CD8-positive, alpha-beta memory T cell (primary cell): ENCODE measurements around the gene KATNB1. TPM values are rescaled to one million over a fixed set of nuclear protein-coding genes. Genes with fewer than 3 reads are reported as not detected.

Experiments used
- CTCF ChIA-PET: fragments of 350-600 bp; sonication (Branson Sonifier 250); formaldehyde crosslinking; loops from one replicate; lab custom pipeline; 2021; ENCODE audit warnings: antibody characterized with exemption; lab: Charles Lee
- POLR2A ChIA-PET: fragments of 350-600 bp; sonication (Branson Sonifier 250); formaldehyde crosslinking; loops from one replicate; lab custom pipeline; 2021; ENCODE audit warnings: antibody characterized with exemption; lab: Charles Lee
- DNase-seq, 5 donors: peaks; one replicate each; pipeline versions ENCODE4 v3.0.0 to v3.0.0-alpha.2; 2020 to 2022; ENCODE audit warnings: mixed read lengths in 1 of 5
- H3K27ac ChIP-seq: one replicate; pipeline ENCODE4 v1.7.0; 2013; ENCODE audit warnings: low read depth, mild to moderate bottlenecking, low read length, moderate library complexity
- H3K27me3 ChIP-seq: 2 replicates; pipeline ENCODE4 v1.7.0; 2013; ENCODE audit warnings: low read length, mild to moderate bottlenecking; ENCODE audit not compliant: insufficient read depth, poor library complexity, severe bottlenecking
- H3K36me3 ChIP-seq: 2 replicates; pipeline ENCODE4 v1.7.0; 2013; ENCODE audit warnings: mild to moderate bottlenecking, low read length, moderate library complexity; ENCODE audit not compliant: insufficient read depth
- H3K4me1 ChIP-seq: 2 replicates; pipeline ENCODE4 v1.7.0; 2013; ENCODE audit warnings: mild to moderate bottlenecking, low read length, moderate library complexity; ENCODE audit not compliant: insufficient read depth
- H3K4me3 ChIP-seq: 2 replicates; pipeline ENCODE4 v1.7.0; 2013; ENCODE audit warnings: mild to moderate bottlenecking, low read length
- H3K9me3 ChIP-seq: 2 replicates; pipeline ENCODE4 v1.7.0; 2013; ENCODE audit warnings: mild to moderate bottlenecking, low read length
- H3K27ac Mint-ChIP-seq, 8 donors: one replicate each; pipeline ENCODE4 v1.8.0; 2020 to 2021; ENCODE audit warnings: mixed read lengths in 8 of 8, mild to moderate bottlenecking in 6 of 8, inconsistent platforms in 3 of 8, moderate library complexity in 3 of 8
- H3K27me3 Mint-ChIP-seq, 2 donors: one replicate each; pipeline ENCODE4 v1.8.0; 2020 to 2021; ENCODE audit warnings: mixed read lengths in 2 of 2, mild to moderate bottlenecking in 1 of 2, moderate library complexity in 1 of 2
- H3K36me3 Mint-ChIP-seq, 3 donors: one replicate each; pipeline ENCODE4 v1.8.0; 2020 to 2021; ENCODE audit warnings: mixed read lengths in 3 of 3, inconsistent platforms in 1 of 3, mild to moderate bottlenecking in 1 of 3
- H3K4me1 Mint-ChIP-seq, 3 donors: one replicate each; pipeline ENCODE4 v1.8.0; 2020 to 2021; ENCODE audit warnings: mixed read lengths in 3 of 3, inconsistent platforms in 1 of 3, mild to moderate bottlenecking in 1 of 3
- H3K4me3 Mint-ChIP-seq, 7 donors: one replicate each; pipeline ENCODE4 v1.8.0; 2020 to 2021; ENCODE audit warnings: mixed read lengths in 7 of 7, mild to moderate bottlenecking in 6 of 7, moderate library complexity in 4 of 7, inconsistent platforms in 2 of 7
- H3K9me3 Mint-ChIP-seq, 5 donors: one replicate each; pipeline ENCODE4 v1.8.0; 2020 to 2022; ENCODE audit warnings: mixed read lengths in 5 of 5, mild to moderate bottlenecking in 3 of 5, moderate library complexity in 2 of 5, inconsistent platforms in 1 of 5
- polyA plus RNA-seq: library from polyadenylated mRNA; unstranded; fragments of 300-500 nt; fragmentation: Illumina TruSeq; gene quantifications from one replicate; pipeline ENCODE4 v1.2.3, GENCODE V29; 2021
- total RNA-seq, 2 experiments: library from RNA; stranded (reverse); gene quantifications; one replicate each; pipeline ENCODE4 v1.2.3, GENCODE V29; 2021

KATNB1 gene
- total and polyA plus RNA-seq, 3 experiments from 2014 or later: 29.7 to 53.0 (median 50.2) TPM

GRCh38 chr16:57697896-57698537 lies 37.6 kb upstream of the KATNB1 start:
- Histone ChIP-seq H3K27ac (no peak overlapping the region), H3K9me3 (no peaks in the 10 kb centered on the region), H3K27me3 (no peaks in the 10 kb centered on the region), H3K4me3 (no peak overlapping the region), H3K36me3 (no peaks in the 10 kb centered on the region), H3K4me1 (no peaks in the 10 kb centered on the region)
- H3K36me3 Mint-ChIP-seq: no peaks in the 10 kb centered on the region
- ChIA-PET POLR2A (no interaction called here), CTCF (no interaction called here)
- peak overlapping the region in 1 of 7 donors; percentile 65 for H3K4me3 Mint-ChIP-seq
- peaks cover 2 to 7% of the 10 kb centered on the region in 2 donors for H3K27me3 Mint-ChIP-seq
- DNase-seq: no peak
- H3K4me1 Mint-ChIP-seq: peaks cover 2 to 5% (median 3%) of the 10 kb centered on the region in 3 donors
- no peaks in the 10 kb centered on the region for H3K9me3 Mint-ChIP-seq
- H3K27ac Mint-ChIP-seq: no peak overlapping the region

GRCh38 chr16:57698812-57699405 lies 36.7 kb upstream of the KATNB1 start:
- Mint-ChIP-seq H3K27me3 (peaks cover 0 to 6% of the 10 kb centered on the region in 2 donors), H3K9me3 (no peaks in the 10 kb centered on the region), H3K4me1 (peaks cover 2 to 5% (median 3%) of the 10 kb centered on the region in 3 donors), H3K27ac (no peak overlapping the region), H3K4me3 (no peak overlapping the region), H3K36me3 (no peaks in the 10 kb centered on the region)
- ChIA-PET CTCF (interaction anchor here (0.7 kb wide), 1 partner anchor 156 kb away, joined by 3 read pairs; no protein-coding TSS in a partner anchor), POLR2A (no interaction called here)
- DNase-seq: no peak
- no peak overlapping the region for H3K4me3 ChIP-seq
- no peaks in the 10 kb centered on the region for H3K9me3 ChIP-seq
- no peak overlapping the region for H3K27ac ChIP-seq
- no peaks in the 10 kb centered on the region for H3K36me3 ChIP-seq
- H3K4me1 ChIP-seq: no peaks in the 10 kb centered on the region
- H3K27me3 ChIP-seq: no peaks in the 10 kb centered on the region

- Mint-ChIP-seq H3K27me3 (peaks cover 0 to 6% of the 10 kb centered on the region in 2 donors), H3K9me3 (no peaks in the 10 kb centered on the region), H3K36me3 (no peaks in the 10 kb centered on the region), H3K4me1 (peaks cover 2 to 5% (median 3%) of the 10 kb centered on the region in 3 donors), H3K4me3 (no peak overlapping the region), H3K27ac (no peak overlapping the region)
- H3K9me3 ChIP-seq: no peaks in the 10 kb centered on the region
- H3K4me1 ChIP-seq: no peaks in the 10 kb centered on the region
- CTCF ChIA-PET: interaction anchor here (0.7 kb wide), 1 partner anchor 156 kb away, joined by 3 read pairs; no protein-coding TSS in a partner anchor
- POLR2A ChIA-PET: no interaction called here
- no peaks in the 10 kb centered on the region for H3K27me3 ChIP-seq
- DNase-seq: no peak
- no peaks in the 10 kb centered on the region for H3K36me3 ChIP-seq
- H3K27ac ChIP-seq: no peak overlapping the region
- no peak overlapping the region for H3K4me3 ChIP-seq
Measured at GRCh38 chr16:57699481-57699880, 36.1 kb upstream of the KATNB1 start.

- no peaks in the 10 kb centered on the region for H3K27me3 ChIP-seq
- no peak overlapping the region for H3K4me3 Mint-ChIP-seq
- no peaks in the 10 kb centered on the region for H3K9me3 ChIP-seq
- no peak overlapping the region for H3K27ac ChIP-seq
- no peak overlapping the region for H3K4me3 ChIP-seq
- no peaks in the 10 kb centered on the region for H3K36me3 ChIP-seq
- H3K4me1 ChIP-seq: no peaks in the 10 kb centered on the region
- H3K4me1 Mint-ChIP-seq: peaks cover 0 to 1% (median 0%) of the 10 kb centered on the region in 3 donors
- POLR2A ChIA-PET: no interaction called here
- H3K36me3 Mint-ChIP-seq: no peaks in the 10 kb centered on the region
- H3K9me3 Mint-ChIP-seq: no peaks in the 10 kb centered on the region
- H3K27me3 Mint-ChIP-seq: peaks cover 0 to 6% of the 10 kb centered on the region in 2 donors
- CTCF ChIA-PET: no interaction called here
- DNase-seq: no peak
- H3K27ac Mint-ChIP-seq: no peak overlapping the region
Measured at GRCh38 chr16:57699899-57700298, 35.7 kb upstream of the KATNB1 start.

GRCh38 chr16:57700781-57701551 lies 34.6 kb upstream of the KATNB1 start:
- H3K36me3 Mint-ChIP-seq: no peaks in the 10 kb centered on the region

GRCh38 chr16:57701759-57702371 lies 33.7 kb upstream of the KATNB1 start:
- no peaks in the 10 kb centered on the region for H3K36me3 Mint-ChIP-seq
- ChIA-PET POLR2A (no interaction called here), CTCF (no interaction called here)
- H3K27ac Mint-ChIP-seq: peak overlapping the region in 1 of 8 donors; percentile 55
- no peak overlapping the region for H3K4me3 Mint-ChIP-seq
- Histone ChIP-seq H3K9me3 (no peaks in the 10 kb centered on the region), H3K36me3 (no peaks in the 10 kb centered on the region), H3K4me1 (no peaks in the 10 kb centered on the region), H3K27me3 (no peaks in the 10 kb centered on the region), H3K27ac (no peak overlapping the region), H3K4me3 (no peak overlapping the region)
- DNase-seq: no peak
- peaks cover 1 to 3% of the 10 kb centered on the region in 2 donors for H3K27me3 Mint-ChIP-seq
- no peaks in the 10 kb centered on the region for H3K4me1 Mint-ChIP-seq
- no peaks in the 10 kb centered on the region for H3K9me3 Mint-ChIP-seq

More at GRCh38 chr16:57700781-57701551, 34.6 kb upstream of the KATNB1 start:
- ChIA-PET POLR2A (no interaction called here), CTCF (interaction anchor here (0.7 kb wide), 1 partner anchor 221 kb away, joined by 3 read pairs; no protein-coding TSS in a partner anchor)
- DNase-seq: no peak
- H3K27ac Mint-ChIP-seq: peak overlapping the region in 1 of 8 donors; percentile 76
- no peaks in the 10 kb centered on the region for H3K27me3 Mint-ChIP-seq
- H3K4me3 ChIP-seq: no peak overlapping the region
- no peaks in the 10 kb centered on the region for H3K27me3 ChIP-seq
- no peaks in the 10 kb centered on the region for H3K4me1 ChIP-seq
- H3K36me3 ChIP-seq: no peaks in the 10 kb centered on the region
- no peaks in the 10 kb centered on the region for H3K9me3 ChIP-seq
- H3K27ac ChIP-seq: peak overlapping the region; percentile 51
- no peaks in the 10 kb centered on the region for H3K4me1 Mint-ChIP-seq
- no peaks in the 10 kb centered on the region for H3K9me3 Mint-ChIP-seq
- H3K4me3 Mint-ChIP-seq: no peak overlapping the region

GRCh38 chr16:57703416-57704010 lies 32.1 kb upstream of the KATNB1 start:
- Histone ChIP-seq H3K27me3 (no peaks in the 10 kb centered on the region), H3K36me3 (no peaks in the 10 kb centered on the region), H3K4me1 (no peaks in the 10 kb centered on the region), H3K4me3 (no peak overlapping the region), H3K9me3 (no peaks in the 10 kb centered on the region), H3K27ac (no peak overlapping the region)
- no peaks in the 10 kb centered on the region for H3K9me3 Mint-ChIP-seq
- H3K27me3 Mint-ChIP-seq: peaks cover 1 to 18% of the 10 kb centered on the region in 2 donors
- DNase-seq: no peak
- no peaks in the 10 kb centered on the region for H3K4me1 Mint-ChIP-seq
- no peak overlapping the region for H3K27ac Mint-ChIP-seq
- H3K36me3 Mint-ChIP-seq: no peaks in the 10 kb centered on the region
- POLR2A ChIA-PET: no interaction called here
- CTCF ChIA-PET: no interaction called here
- no peak overlapping the region for H3K4me3 Mint-ChIP-seq
